T-helper 1 cell treated with Interleukin-12 subunit alpha and Interleukin-12 subunit beta and Interleukin-4 antibody, amounts not matched to agents 30 μg/mL and 1 μg/mL, for 36 hours (primary cell): Measurements from ENCODE around the gene SPATA20.
A peak's percentile ranks its signal among the peaks of the same experiment; 100 is the strongest.

ENCODE experiments used
- H3K27ac Mint-ChIP-seq: one replicate; pipeline ENCODE4 v1.8.0; 2021; ENCODE audit warnings: mild to moderate bottlenecking, mixed read lengths
- H3K27me3 Mint-ChIP-seq: one replicate; pipeline ENCODE4 v1.8.0; 2021; ENCODE audit warnings: low read depth, mixed read lengths
- H3K36me3 Mint-ChIP-seq: one replicate; pipeline ENCODE4 v1.8.0; 2021; ENCODE audit warnings: low read depth, mixed read lengths
- H3K4me1 Mint-ChIP-seq: one replicate; pipeline ENCODE4 v1.8.0; 2021; ENCODE audit warnings: low read depth, mixed read lengths
- H3K4me3 Mint-ChIP-seq: one replicate; pipeline ENCODE4 v1.8.0; 2021; ENCODE audit warnings: mild to moderate bottlenecking, moderate library complexity, mixed read lengths
- H3K9me3 Mint-ChIP-seq: one replicate; pipeline ENCODE4 v1.8.0; 2021; ENCODE audit warnings: mixed read lengths

The SPATA20 gene

DNA sequence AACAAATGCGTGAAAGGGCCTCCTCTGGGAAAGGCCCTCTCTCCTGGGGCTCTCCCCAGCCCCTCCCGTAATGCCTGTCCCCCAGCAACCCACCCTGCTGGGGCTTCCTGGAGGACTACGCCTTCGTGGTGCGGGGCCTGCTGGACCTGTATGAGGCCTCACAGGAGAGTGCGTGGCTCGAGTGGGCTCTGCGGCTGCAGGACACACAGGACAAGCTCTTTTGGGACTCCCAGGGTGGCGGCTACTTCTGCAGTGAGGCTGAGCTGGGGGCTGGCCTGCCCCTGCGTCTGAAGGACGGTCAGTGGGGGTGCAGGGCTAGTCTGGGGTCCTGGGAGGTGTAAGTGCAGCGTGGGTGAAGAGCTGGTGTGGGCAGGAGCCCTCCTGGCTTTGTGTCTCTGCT, 4.9 kb downstream of the SPATA20 start:
- Mint-ChIP-seq H3K4me3 (no peak overlapping the region), H3K27ac (no peak overlapping the region), H3K4me1 (peaks cover under 1% of the 10 kb centered on the region), H3K27me3 (no peaks in the 10 kb centered on the region), H3K9me3 (no peaks in the 10 kb centered on the region), H3K36me3 (no peaks in the 10 kb centered on the region)

DNA sequence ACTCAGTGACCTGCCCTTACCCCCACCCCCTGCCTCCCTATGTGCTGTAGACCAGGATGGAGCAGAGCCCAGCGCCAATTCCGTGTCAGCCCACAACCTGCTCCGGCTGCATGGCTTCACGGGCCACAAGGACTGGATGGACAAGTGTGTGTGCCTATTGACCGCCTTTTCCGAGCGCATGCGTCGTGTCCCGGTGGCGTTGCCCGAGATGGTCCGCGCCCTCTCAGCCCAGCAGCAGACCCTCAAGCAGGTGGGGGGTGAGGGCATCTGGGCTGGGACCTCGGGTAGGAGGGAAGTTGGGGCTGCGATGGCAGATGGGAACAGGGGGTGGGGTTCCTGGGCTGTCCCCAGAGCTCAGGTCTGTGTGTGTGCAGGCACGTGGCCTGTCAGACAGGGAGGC, 7.2 kb downstream of the SPATA20 start:
- H3K27ac Mint-ChIP-seq: no peak overlapping the region
- H3K4me3 Mint-ChIP-seq: no peak overlapping the region
- H3K36me3 Mint-ChIP-seq: no peaks in the 10 kb centered on the region
- no peaks in the 10 kb centered on the region for H3K9me3 Mint-ChIP-seq
- H3K27me3 Mint-ChIP-seq: peaks cover 23% of the 10 kb centered on the region
- H3K4me1 Mint-ChIP-seq: peaks cover 4% of the 10 kb centered on the region

DNA sequence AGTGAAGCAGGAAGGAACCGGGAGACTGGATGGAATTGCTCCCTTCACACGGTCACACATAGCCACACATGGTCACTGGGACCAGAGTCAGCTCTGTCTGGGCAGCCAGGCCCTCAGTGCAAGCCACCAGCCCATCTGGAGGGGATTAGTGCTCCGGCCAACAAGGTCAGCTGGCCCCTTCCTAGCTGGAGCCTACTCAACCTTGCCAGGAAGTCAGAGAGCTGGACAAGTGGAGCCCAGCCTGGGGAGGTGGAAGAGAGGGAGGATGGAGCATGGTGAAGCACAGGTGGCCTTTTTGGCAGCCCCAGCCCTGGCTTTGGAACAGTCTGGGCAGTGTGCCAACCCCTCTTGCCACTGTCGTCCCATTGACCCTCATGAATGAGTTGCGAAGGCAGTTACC, 9.8 kb downstream of the SPATA20 start:
- Mint-ChIP-seq H3K27ac (no peak overlapping the region), H3K36me3 (no peaks in the 10 kb centered on the region)

DNA sequence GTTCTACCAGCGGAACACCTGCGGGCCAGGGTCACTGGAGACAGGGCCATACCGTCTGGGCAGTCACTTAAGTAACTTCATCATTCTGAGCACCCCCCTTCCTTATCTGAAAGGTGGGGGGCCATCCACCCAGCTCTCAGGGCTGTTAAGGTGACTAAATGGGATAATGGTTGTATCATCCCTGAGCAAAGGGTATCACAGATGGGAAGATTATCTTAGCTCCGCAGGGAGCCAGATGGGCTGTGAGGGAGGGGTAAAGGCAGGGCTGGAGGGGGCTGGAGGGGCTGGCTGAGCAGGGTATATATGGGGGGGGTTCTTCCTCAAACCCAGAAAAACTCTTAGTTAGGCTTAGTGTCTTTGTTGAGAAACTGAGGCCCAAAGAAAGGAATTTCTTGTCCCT, 10.7 kb downstream of the SPATA20 start:
- Mint-ChIP-seq H3K4me1 (peaks cover 16% of the 10 kb centered on the region), H3K9me3 (no peaks in the 10 kb centered on the region), H3K4me3 (no peak overlapping the region), H3K27me3 (peaks cover 41% of the 10 kb centered on the region), H3K27ac (no peak overlapping the region), H3K36me3 (no peaks in the 10 kb centered on the region)

More for the DNA sequence above, 9.8 kb downstream of the SPATA20 start:
- Mint-ChIP-seq H3K4me1 (peaks cover 11% of the 10 kb centered on the region), H3K27me3 (peaks cover 34% of the 10 kb centered on the region), H3K9me3 (no peaks in the 10 kb centered on the region), H3K4me3 (no peak overlapping the region)

DNA sequence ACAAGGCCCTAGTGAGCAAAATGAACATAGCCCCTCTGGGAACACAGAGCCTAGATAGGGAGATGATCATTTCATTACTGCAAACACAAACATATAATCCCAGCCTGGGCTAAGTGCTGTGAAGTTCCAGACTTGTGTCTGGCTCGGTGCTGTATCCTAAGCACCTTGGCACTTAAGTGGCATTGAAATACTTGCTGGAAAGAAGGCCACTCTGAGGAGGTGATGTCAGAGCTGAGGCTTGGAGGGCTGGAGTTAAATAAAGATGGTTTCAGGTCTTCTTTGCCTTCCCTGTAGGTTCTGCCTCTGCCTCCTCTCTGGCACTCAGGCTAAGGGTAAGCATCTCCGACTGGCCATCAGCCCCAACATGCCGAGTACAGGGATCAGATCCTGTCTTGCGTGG, 11.1 kb downstream of the SPATA20 start:
- Mint-ChIP-seq H3K27ac (no peak overlapping the region), H3K27me3 (peaks cover 46% of the 10 kb centered on the region), H3K4me1 (peaks cover 16% of the 10 kb centered on the region), H3K36me3 (no peaks in the 10 kb centered on the region), H3K9me3 (no peaks in the 10 kb centered on the region), H3K4me3 (no peak overlapping the region)

DNA sequence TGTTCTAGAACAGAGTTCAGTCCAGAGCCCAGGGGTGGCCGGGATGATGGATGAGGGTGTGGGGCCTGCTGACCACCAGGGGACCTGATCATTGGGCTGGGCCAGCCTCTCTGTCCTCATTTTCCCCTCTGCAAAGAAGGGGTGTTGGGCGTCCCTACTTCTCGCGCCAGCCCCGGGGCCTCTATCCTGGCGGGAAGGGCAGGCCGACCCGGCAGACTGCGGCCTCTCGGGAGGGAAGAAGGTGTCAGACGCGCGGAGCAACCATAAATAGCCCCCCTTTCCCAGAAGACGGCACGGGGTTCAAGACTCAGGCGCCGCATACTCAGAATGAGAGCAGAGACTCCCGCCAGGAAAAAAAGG, 11.6 kb downstream of the SPATA20 start:
- peaks cover 50% of the 10 kb centered on the region for H3K27me3 Mint-ChIP-seq
- H3K4me1 Mint-ChIP-seq: peaks cover 16% of the 10 kb centered on the region
- H3K36me3 Mint-ChIP-seq: no peaks in the 10 kb centered on the region
- no peak overlapping the region for H3K27ac Mint-ChIP-seq
- H3K4me3 Mint-ChIP-seq: no peak overlapping the region
- H3K9me3 Mint-ChIP-seq: no peaks in the 10 kb centered on the region

DNA sequence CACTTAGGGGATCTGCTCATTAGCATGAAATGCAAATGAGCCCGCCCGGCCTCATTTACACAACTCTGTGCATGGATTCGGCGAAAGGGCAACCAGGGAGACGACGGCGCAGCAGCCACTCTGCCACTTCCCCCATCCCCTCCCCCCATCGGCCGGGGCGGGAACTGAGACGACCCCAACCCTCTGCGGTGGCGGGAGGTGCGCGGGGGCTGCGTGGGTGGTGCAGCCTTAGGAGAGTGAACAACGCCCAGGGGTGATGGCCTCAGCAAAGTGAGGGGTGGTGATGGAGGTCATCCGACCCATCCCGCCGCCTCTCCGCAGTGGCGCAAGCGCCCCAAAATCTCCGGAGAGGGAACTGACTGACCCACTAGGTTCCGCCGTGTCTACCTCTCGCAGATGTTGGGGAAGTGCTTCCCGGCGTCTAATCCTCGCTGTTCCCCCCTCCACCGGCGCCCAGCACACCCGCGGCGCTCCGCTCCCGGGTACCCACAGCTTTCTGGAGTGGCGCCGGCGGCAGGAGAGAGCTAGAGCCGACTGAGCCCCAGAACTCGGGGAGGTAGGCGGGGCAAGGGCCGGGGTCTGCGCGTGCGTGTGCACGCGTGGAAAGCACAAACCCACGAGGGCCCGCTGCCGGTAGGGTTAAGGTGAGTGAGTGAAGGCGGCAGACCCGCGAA, 12.1 kb downstream of the SPATA20 start:
- peak overlapping the region; percentile 67 for H3K4me3 Mint-ChIP-seq
- H3K4me1 Mint-ChIP-seq: peaks cover 16% of the 10 kb centered on the region
- no peak overlapping the region for H3K27ac Mint-ChIP-seq
- peaks cover 56% of the 10 kb centered on the region for H3K27me3 Mint-ChIP-seq
- H3K36me3 Mint-ChIP-seq: no peaks in the 10 kb centered on the region
- no peaks in the 10 kb centered on the region for H3K9me3 Mint-ChIP-seq

DNA sequence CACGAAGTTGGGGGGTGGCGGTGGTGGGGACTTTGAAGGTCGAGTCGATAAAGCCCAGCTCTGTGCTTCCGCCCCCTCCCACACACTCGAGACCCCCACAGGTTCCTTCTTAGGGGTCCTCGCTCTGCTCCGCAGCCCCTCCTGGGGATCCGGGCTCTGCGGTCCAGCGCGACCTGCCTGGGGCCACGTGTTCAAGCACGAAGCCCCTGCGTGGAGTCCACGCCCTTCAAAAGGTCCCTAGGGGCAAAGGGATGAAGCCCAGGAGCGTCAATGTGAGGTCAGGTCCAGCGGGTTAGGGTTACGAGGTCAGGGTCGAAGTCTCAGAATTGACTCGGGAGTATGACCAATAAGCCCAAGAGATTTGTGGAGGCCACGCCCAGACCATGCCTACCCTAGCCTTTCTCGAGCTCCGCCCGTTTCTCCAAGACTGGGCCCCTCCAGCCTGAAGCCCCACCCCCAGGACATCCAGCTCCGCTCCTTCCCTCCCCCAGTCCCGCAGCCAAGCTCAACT, 12.8 kb downstream of the SPATA20 start:
- Mint-ChIP-seq H3K27ac (no peak overlapping the region), H3K27me3 (peaks cover 62% of the 10 kb centered on the region), H3K4me3 (peak overlapping the region; percentile 73), H3K36me3 (no peaks in the 10 kb centered on the region), H3K9me3 (no peaks in the 10 kb centered on the region), H3K4me1 (peaks cover 16% of the 10 kb centered on the region)

DNA sequence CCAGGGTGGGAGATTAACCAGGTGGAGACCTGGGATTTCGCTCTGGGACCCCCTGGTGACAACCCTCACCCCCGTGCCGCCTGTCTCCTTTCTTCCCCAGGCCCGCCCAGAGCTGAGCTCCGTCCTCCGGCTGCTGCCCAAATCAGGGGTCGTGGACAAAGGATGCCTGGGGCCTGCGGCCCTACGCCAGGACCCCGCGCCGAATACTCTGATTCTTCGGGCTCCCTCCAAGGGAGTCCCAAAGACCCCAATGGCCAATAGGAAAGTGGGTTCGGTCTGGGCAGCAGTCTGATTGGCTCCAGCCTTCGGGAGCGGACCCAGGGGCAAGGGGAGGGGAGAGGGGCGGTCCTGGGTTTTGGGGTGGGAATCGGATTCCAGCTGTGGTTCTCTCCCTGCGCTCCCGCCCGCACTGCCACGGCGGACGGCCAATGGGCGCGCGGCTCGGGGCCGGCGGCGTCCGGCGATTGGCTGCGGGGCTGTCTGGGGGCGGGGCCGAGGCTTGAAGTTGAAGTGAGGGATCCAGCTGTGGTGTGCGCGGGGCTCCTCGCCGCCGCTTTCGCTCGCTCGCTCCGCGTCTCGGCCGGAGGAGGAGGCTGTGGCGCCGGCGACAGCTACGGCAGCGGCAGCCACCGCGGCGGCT, 13.3 kb downstream of the SPATA20 start, which contains the start of gene CACNA1G:
Gene CACNA1G (plus strand): TSS at position 531 of the 640 bp plus-strand sequence. CDS start 745 bp downstream, outside the sequence.
- no peak within 1 kb of the TSS for H3K27ac Mint-ChIP-seq

DNA sequence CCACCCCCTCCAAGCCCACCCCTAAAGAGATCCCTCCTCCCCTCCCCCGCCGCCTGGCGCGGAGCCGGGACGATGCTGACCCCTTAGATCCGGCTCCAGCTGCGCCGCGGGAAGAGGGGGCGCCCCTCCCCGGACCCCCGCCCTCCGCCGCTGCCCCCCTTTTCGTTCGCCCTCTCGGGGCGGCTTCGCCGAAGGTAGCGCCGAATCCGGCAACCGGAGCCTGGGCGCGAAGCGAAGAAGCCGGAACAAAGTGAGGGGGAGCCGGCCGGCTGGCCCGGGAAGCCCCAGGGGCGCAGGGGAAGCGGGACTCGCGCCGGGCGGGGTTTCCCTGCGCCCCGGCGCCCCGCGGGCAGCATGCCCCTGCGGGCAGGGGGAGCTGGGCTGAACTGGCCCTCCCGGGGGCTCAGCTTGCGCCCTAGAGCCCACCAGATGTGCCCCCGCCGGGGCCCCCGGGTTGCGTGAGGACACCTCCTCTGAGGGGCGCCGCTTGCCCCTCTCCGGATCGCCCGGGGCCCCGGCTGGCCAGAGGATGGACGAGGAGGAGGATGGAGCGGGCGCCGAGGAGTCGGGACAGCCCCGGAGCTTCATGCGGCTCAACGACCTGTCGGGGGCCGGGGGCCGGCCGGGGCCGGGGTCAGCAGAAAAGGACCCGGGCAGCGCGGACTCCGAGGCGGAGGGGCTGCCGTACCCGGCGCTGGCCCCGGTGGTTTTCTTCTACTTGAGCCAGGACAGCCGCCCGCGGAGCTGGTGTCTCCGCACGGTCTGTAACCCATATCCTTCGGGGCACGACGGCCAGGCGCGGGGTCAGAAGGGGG, 14.2 kb downstream of the SPATA20 start:
- peaks cover 76% of the 10 kb centered on the region for H3K27me3 Mint-ChIP-seq
- no peak overlapping the region for H3K4me3 Mint-ChIP-seq
- H3K36me3 Mint-ChIP-seq: no peaks in the 10 kb centered on the region
- peaks cover 16% of the 10 kb centered on the region for H3K4me1 Mint-ChIP-seq
- no peaks in the 10 kb centered on the region for H3K9me3 Mint-ChIP-seq
- no peak overlapping the region for H3K27ac Mint-ChIP-seq

More for the DNA sequence above, 13.3 kb downstream of the SPATA20 start, which contains the start of gene CACNA1G:
- Mint-ChIP-seq H3K4me3 (peak within 1 kb of the TSS; percentile 73), H3K27me3 (peaks cover 68% of the 10 kb centered on the region), H3K4me1 (peaks cover 16% of the 10 kb centered on the region), H3K9me3 (no peaks in the 10 kb centered on the region), H3K36me3 (no peaks in the 10 kb centered on the region)

DNA sequence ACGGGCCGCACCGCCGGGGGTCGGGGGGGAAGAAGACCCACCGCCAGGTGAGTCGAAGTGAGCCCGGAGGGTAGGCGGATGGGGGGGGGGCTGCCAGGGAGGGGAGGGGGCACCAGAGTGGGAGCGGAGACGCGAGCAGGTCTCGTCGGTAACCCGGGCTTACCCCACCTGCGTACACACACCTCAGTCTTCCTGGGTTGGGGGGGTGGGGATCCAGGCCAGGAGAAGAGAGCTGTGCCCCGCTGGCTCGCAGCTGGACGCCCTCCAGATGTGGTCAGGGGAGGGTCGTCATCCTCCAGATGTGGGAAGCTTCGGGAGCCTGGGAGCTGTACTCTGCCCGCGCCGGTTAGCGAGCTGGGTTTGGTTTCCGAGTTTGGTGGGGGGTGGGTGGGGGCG, 14.8 kb downstream of the SPATA20 start:
- no peak overlapping the region for H3K27ac Mint-ChIP-seq
- no peaks in the 10 kb centered on the region for H3K36me3 Mint-ChIP-seq
- H3K4me1 Mint-ChIP-seq: peaks cover 16% of the 10 kb centered on the region
- H3K9me3 Mint-ChIP-seq: no peaks in the 10 kb centered on the region
- H3K4me3 Mint-ChIP-seq: no peak overlapping the region
- H3K27me3 Mint-ChIP-seq: peaks cover 82% of the 10 kb centered on the region

DNA sequence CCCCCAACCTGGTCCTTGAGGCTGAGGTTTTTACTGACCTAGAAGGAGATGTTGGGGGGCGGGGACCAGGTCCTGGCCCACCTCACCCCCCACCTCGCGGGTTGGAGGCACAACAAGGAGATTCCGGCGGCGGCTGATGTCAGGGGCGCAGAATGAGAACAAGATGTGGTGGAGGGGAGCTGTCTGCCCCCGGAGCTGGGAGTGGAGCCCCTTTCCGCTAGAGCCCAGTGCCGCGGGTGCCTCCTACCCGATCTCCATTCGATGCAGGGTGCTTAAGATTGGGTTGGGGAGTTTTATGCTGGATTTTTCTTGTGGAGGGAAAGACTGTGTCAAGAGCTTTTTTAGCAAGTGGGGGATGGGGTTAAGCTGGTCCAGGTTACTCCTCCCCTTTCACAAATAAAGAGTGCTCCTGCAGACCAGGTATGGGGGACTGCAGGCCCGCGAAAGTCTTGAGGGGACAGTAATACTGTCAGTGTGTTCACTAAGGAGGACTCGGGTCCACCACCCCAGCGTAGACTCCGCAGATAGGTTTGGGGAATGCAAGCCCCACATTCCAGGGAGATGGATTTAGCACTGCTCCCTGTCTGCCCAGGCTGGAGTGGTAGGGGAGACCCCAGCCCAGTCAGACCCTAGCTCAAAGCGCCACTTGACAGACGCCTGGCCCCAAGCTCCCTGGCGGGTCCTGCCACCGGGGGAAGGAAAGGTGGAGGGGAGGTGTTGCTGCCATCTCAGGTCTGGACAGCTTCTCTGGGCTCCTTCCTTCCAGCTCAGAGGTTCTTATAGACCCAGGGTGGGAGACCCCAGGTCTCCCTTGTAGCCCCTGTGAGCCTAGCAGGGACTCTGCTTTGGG, 15.5 kb downstream of the SPATA20 start:
- H3K4me1 Mint-ChIP-seq: peaks cover 16% of the 10 kb centered on the region
- no peak overlapping the region for H3K27ac Mint-ChIP-seq
- H3K36me3 Mint-ChIP-seq: no peaks in the 10 kb centered on the region
- peaks cover 82% of the 10 kb centered on the region for H3K27me3 Mint-ChIP-seq
- peak overlapping the region; percentile 55 for H3K4me3 Mint-ChIP-seq
- no peaks in the 10 kb centered on the region for H3K9me3 Mint-ChIP-seq

DNA sequence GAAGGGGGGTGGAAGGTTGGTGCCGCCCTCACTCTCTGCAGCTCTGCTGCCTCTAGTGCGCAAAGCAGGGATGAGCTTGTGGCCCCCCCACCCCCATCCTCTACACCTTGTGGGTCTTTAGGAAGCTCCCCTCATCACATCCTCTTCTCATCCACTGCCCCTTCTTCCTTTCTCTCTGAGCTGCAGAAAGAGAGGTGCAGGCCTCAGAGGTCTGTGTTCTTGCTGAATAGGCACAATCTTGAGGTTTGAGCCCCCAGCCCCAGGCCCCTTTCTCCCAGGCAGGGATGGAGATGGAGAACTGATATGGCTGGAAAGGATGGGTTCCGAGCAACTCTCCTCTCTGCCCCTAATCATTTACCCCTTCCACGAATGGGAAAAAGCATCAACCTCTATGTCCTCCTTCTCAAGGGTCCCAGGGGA, 16.1 kb downstream of the SPATA20 start:
- H3K4me1 Mint-ChIP-seq: peaks cover 16% of the 10 kb centered on the region
- no peaks in the 10 kb centered on the region for H3K36me3 Mint-ChIP-seq
- H3K9me3 Mint-ChIP-seq: no peaks in the 10 kb centered on the region
- peaks cover 82% of the 10 kb centered on the region for H3K27me3 Mint-ChIP-seq
- H3K4me3 Mint-ChIP-seq: no peak overlapping the region
- H3K27ac Mint-ChIP-seq: no peak overlapping the region

DNA sequence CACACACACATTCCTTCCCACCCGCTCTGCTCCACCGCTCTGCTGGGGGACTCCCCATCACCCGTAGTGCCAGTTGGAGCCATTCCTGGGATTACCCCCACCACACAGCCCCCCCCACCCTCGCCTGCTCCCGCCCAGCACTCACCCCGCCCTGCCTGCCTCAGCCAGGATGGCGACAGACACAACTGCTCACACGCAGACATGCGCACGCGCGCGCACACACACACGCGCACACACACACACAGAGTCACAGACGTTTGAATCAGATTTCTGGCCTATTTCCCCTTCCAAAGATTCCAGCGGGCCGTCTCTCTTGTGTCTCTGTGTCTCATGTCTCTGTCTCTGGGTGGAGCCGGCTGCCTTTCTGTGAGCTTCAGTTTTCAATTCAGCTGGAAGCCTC, 17.9 kb downstream of the SPATA20 start:
- no peaks in the 10 kb centered on the region for H3K36me3 Mint-ChIP-seq
- no peaks in the 10 kb centered on the region for H3K9me3 Mint-ChIP-seq
- peaks cover 68% of the 10 kb centered on the region for H3K27me3 Mint-ChIP-seq
- H3K4me3 Mint-ChIP-seq: no peak overlapping the region
- peaks cover 9% of the 10 kb centered on the region for H3K4me1 Mint-ChIP-seq
- no peak overlapping the region for H3K27ac Mint-ChIP-seq
